B cell (primary cell): ENCODE measurements around the gene B9D1. TPM values are rescaled to one million over a fixed set of nuclear protein-coding genes. Genes with fewer than 3 reads are reported as not detected.

Source experiments
- ATAC-seq: fragments of 200-7000 bp; cut with Tn5 transposase; one replicate; pipeline ENCODE4 v1.10.0; 2021; ENCODE audit warnings: low read depth, mild to moderate bottlenecking, moderate number of reproducible peaks, moderate library complexity
- CTCF ChIA-PET: fragments of 350-600 bp; sonication (Branson Sonifier 250); formaldehyde crosslinking; loops from one replicate; lab custom pipeline; 2021; ENCODE audit warnings: antibody characterized with exemption, inconsistent platforms; lab: Charles Lee
- POLR2A ChIA-PET: fragments of 350-600 bp; sonication (Branson Sonifier 250); formaldehyde crosslinking; loops from one replicate; lab custom pipeline; 2021; ENCODE audit warnings: antibody characterized with exemption; lab: Charles Lee
- DNase-seq: peaks from one replicate; pipeline ENCODE4 v3.0.0; 2013
- H2AFZ ChIP-seq: 2 replicates; pipeline ENCODE4 v1.6.1; 2012; ENCODE audit warnings: mild to moderate bottlenecking, low read depth, low read length; ENCODE audit not compliant: insufficient read depth, poor library complexity, severe bottlenecking
- H3K27ac ChIP-seq, 2 donors: 1 replicate in 1 of 2; 2 replicates in 1 of 2; pipeline ENCODE4 v1.5.1; 2012 to 2013; ENCODE audit warnings: low read length in 2 of 2, mild to moderate bottlenecking in 2 of 2, moderate library complexity in 1 of 2
- H3K27me3 ChIP-seq, 4 experiments: fragments of 200-600 bp in 1 of 4; sonication (generic) in 1 of 4; replicated peaks in 1 of 4; 1 replicate in 2 of 4; 2 replicates in 2 of 4; pipeline versions ENCODE4 v1.6.1 to v1.7.0; 2013 to 2016; ENCODE audit warnings: low read length in 3 of 4, mild to moderate bottlenecking in 2 of 4, mixed read lengths in 1 of 4, moderate library complexity in 1 of 4; ENCODE audit not compliant: insufficient read depth in 4 of 4, control insufficient read depth in 3 of 4; ENCODE audit errors: control extremely low read depth in 1 of 4
- H3K36me3 ChIP-seq, 2 experiments: replicated peaks in 1 of 2; 1 replicate in 1 of 2; 2 replicates in 1 of 2; pipeline versions ENCODE4 v1.6.1 to v1.7.1; 2013; ENCODE audit warnings: low read length in 1 of 2; ENCODE audit not compliant: insufficient read depth in 2 of 2, control insufficient read depth in 1 of 2; ENCODE audit errors: control extremely low read depth in 1 of 2, extremely low read depth in 1 of 2
- H3K4me1 ChIP-seq, 2 donors: fragments of 200-600 bp in 1 of 2; sonication (generic) in 1 of 2; 1 replicate in 1 of 2; 2 replicates in 1 of 2; pipeline versions ENCODE4 v1.5.1 to v1.6.1; 2013 to 2017; ENCODE audit warnings: low read length in 2 of 2; ENCODE audit not compliant: control insufficient read depth in 2 of 2, insufficient read depth in 2 of 2
- H3K4me2 ChIP-seq: replicated peaks from 2 replicates; pipeline ENCODE3; 2012; ENCODE audit warnings: mild to moderate bottlenecking, low read depth, low read length; ENCODE audit not compliant: poor library complexity, severe bottlenecking
- H3K4me3 ChIP-seq, 5 experiments: fragments of 200-600 bp in 1 of 5; sonication (generic) in 1 of 5; 1 replicate in 3 of 5; 2 replicates in 2 of 5; pipeline versions ENCODE4 v1.5.1 to v1.7.0; 2011 to 2016; ENCODE audit warnings: low read length in 4 of 5, mild to moderate bottlenecking in 4 of 5, low read depth in 2 of 5, control low read depth in 1 of 5, moderate library complexity in 1 of 5; ENCODE audit not compliant: insufficient read depth in 1 of 5; ENCODE audit errors: control extremely low read depth in 1 of 5, extremely low read depth in 1 of 5
- H3K79me2 ChIP-seq: fragments of 200-600 bp; sonication (generic); one replicate; pipeline ENCODE4 v1.6.0; 2016; ENCODE audit warnings: low read length; ENCODE audit not compliant: control insufficient read depth, insufficient read depth
- H3K9ac ChIP-seq: fragments of 200-600 bp; sonication (generic); 2 replicates; pipeline ENCODE4 v1.6.1; 2017; ENCODE audit warnings: mild to moderate bottlenecking, low read length, moderate library complexity
- H3K9me3 ChIP-seq, 3 donors: one replicate each; pipeline versions ENCODE4 v1.6.1 to v1.7.1; 2013; ENCODE audit warnings: low read length in 2 of 3; ENCODE audit not compliant: control insufficient read depth in 2 of 3, insufficient read depth in 1 of 3; ENCODE audit errors: control extremely low read depth in 1 of 3
- H4K20me1 ChIP-seq: 2 replicates; pipeline ENCODE4 v1.6.0; 2012; ENCODE audit warnings: mild to moderate bottlenecking, low read length; ENCODE audit not compliant: insufficient read depth, control insufficient read depth, poor library complexity, severe bottlenecking
- H3K27ac Mint-ChIP-seq: one replicate; pipeline ENCODE4 v1.8.0; 2021; ENCODE audit warnings: mixed read lengths
- H3K27me3 Mint-ChIP-seq: one replicate; pipeline ENCODE4 v1.8.0; 2021; ENCODE audit warnings: mixed read lengths
- H3K4me1 Mint-ChIP-seq: one replicate; pipeline ENCODE4 v1.8.0; 2021; ENCODE audit warnings: mixed read lengths
- H3K4me3 Mint-ChIP-seq: one replicate; pipeline ENCODE4 v1.8.0; 2021; ENCODE audit warnings: mixed read lengths
- H3K9me3 Mint-ChIP-seq: one replicate; pipeline ENCODE4 v1.8.0; 2022; ENCODE audit warnings: mixed read lengths; ENCODE audit not compliant: insufficient read depth
- EZH2 ChIP-seq: IDR thresholded peaks from 2 replicates; pipeline ENCODE4 v1.6.1; 2012; ENCODE audit warnings: borderline replicate concordance, low read depth, mild to moderate bottlenecking, moderate library complexity, low read length; ENCODE audit not compliant: insufficient read depth, poor library complexity, severe bottlenecking
- WGBS: methylation state at CpG from one replicate; pipeline ENCODE4 v1.1.5; 2013; ENCODE audit warnings: missing lambda C conversion rate; ENCODE audit not compliant: insufficient coverage; 5-methylcytosine and 5-hydroxymethylcytosine counted together
- intact Hi-C: fragments of 100-400 bp; cut with micrococcal nuclease; formaldehyde crosslinking; loops from one replicate; pipeline ENCODE4 v1.10.0; 2022
- polyA plus RNA-seq: library from polyadenylated mRNA; depleted of rRNA; stranded (reverse); fragments of >200 nt; gene quantifications from 2 replicates; pipeline ENCODE4 v1.2.3, GENCODE V29; 2012
- total RNA-seq, 2 donors: library from RNA; stranded (reverse); fragments of 120-200 nt in 1 of 2; gene quantifications; 1 replicate in 1 of 2; 2 replicates in 1 of 2; pipeline versions ENCODE4 v1.2.3 to v1.2.4, GENCODE V29; 2013 to 2022
- TF ChIP-seq, protein P1 (sequence below): fragments of 200-600 bp; IDR thresholded peaks from one replicate; pipeline ENCODE4 v1.8.0; 2022; ENCODE audit warnings: antibody characterized with exemption, mild to moderate bottlenecking

B9D1 gene
- total and polyA plus RNA-seq, 2 donors (not counting 1 experiment from before 2014, with no cell fraction given) = 2.5 to 6.9 TPM

DNA sequence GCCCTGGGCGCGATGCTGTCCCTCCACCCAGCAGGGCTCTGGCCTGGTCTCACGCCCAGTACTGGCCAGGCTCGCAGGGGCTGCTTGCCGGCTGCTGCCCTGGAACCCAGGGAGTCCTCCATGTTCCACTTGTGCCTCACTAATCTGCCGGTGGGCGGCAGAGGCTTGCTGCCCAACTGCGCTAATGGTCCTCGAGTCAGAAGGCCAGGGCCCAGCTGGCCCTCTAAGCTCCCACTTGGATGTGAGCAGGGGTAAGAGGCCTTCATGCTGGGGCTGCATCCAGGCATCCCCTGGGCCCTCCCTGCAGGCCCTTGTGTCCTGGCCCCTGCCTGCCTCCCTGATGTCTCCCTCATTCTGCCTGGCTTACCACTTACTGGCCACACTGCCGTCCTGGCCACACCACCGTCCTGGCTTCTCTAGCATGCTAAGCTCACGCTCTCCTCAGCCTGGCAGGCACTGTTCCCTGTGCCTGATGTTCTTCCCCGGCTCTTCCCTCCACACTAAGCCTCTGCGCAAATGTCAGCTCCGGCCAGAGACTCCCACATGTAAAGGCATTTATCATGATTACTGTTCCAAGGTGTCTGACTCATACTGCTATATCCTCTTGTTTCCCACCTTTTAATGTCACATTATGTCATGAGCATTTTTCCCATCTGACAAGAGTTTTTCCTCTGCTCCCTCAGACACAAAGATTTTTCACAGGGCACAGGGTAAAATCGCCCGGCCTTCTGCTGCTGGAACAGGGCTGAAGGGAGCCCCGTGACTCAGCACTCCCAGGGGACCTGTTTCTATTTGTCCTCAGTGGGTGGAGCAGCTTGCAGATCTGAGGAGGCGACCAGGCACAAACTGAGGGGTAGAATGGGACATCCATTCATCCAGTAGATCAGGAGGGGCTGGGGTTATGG is 15.9 kb downstream of the B9D1 start:
- Mint-ChIP-seq H3K27me3 (peaks cover 12% of the 10 kb centered on the region), H3K4me3 (no peak overlapping the region), H3K4me1 (peaks cover 8% of the 10 kb centered on the region), H3K9me3 (no peaks in the 10 kb centered on the region), H3K27ac (no peak overlapping the region)
- H3K9me3 ChIP-seq = no peaks in the 10 kb centered on the region
- H3K27me3 ChIP-seq = peaks cover 0 to 3% (median 0%) of the 10 kb centered on the region in 4 experiments
- intact Hi-C loops = no loop called here
- no peaks in the 10 kb centered on the region for H3K79me2 ChIP-seq
- CTCF ChIA-PET = interaction anchor here (2.2 kb wide), 1 partner anchor 9 kb away, joined by 9 read pairs; no protein-coding TSS in a partner anchor
- H3K27ac ChIP-seq = no peak overlapping the region
- POLR2A ChIA-PET = no interaction called here
- peaks cover 0 to 11% of the 10 kb centered on the region in 2 donors for H3K4me1 ChIP-seq
- H3K4me3 ChIP-seq = no peak overlapping the region
- WGBS = 84% methylated on average over 19 of the region's 19 CpGs
- no peaks in the 10 kb centered on the region for H3K36me3 ChIP-seq
- no peak for TF ChIP-seq EZH2
- TF ChIP-seq, protein P1, sequence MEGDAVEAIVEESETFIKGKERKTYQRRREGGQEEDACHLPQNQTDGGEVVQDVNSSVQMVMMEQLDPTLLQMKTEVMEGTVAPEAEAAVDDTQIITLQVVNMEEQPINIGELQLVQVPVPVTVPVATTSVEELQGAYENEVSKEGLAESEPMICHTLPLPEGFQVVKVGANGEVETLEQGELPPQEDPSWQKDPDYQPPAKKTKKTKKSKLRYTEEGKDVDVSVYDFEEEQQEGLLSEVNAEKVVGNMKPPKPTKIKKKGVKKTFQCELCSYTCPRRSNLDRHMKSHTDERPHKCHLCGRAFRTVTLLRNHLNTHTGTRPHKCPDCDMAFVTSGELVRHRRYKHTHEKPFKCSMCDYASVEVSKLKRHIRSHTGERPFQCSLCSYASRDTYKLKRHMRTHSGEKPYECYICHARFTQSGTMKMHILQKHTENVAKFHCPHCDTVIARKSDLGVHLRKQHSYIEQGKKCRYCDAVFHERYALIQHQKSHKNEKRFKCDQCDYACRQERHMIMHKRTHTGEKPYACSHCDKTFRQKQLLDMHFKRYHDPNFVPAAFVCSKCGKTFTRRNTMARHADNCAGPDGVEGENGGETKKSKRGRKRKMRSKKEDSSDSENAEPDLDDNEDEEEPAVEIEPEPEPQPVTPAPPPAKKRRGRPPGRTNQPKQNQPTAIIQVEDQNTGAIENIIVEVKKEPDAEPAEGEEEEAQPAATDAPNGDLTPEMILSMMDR = no peak
- ATAC-seq = peak; percentile 84
- H4K20me1 ChIP-seq = no peaks in the 10 kb centered on the region
- no peak overlapping the region for H3K4me2 ChIP-seq
- no peak overlapping the region for H2AFZ ChIP-seq
- peak; percentile 36 for DNase-seq
- no peak overlapping the region for H3K9ac ChIP-seq
